COLO829 (cell line): ENCODE measurements around the gene TGFBI.
"Not testable (repeated sequence)": the region's sequence is repeated elsewhere in the genome, so short reads cannot be mapped to it uniquely, and the experiment has no call there.

Source experiments
- DNase-seq: peaks from one replicate; pipeline ENCODE4 v3.0.0; 2012; ENCODE audit warnings: low spot score

Gene TGFBI

DNA sequence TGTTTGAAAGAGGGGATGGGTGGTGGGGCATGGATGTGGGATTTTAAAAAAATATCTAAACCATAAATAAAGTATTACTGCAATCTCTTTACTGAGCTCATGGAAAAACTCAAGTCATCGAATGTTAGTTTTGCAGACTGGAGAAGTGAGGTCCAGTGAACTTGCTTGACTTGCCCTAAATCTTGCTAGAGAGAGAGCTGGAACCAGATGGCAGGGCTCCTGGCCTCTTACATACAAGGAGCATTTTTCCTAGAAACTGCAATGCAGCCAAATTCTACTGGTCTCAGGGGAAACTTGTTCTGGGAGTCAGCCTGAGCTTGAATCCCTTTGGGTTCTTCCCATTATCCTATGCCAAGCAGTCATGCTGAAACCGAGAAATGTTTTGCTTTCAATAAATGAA, 2.9 kb upstream of the TGFBI start:
- DNase-seq = no peak

DNA sequence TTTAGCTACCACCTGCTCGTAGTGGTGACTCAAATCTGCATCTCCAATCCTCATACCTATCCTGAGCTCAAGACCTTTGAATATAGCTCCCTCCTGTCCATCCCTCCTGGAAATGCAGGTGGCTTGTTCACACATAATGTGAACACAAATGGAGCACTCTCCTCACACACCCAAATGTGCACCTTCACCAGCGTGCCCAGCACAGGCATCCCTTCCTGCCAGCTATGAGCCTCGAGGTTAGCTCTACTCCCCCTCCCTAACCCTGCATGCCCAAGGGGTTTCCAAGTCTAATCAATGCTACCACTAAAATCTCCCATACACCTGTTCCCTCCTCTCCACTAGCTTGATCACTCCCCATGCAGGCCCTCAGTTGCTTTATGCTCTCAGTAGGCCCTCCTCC, 2.2 kb upstream of the TGFBI start:
- no peak for DNase-seq

DNA sequence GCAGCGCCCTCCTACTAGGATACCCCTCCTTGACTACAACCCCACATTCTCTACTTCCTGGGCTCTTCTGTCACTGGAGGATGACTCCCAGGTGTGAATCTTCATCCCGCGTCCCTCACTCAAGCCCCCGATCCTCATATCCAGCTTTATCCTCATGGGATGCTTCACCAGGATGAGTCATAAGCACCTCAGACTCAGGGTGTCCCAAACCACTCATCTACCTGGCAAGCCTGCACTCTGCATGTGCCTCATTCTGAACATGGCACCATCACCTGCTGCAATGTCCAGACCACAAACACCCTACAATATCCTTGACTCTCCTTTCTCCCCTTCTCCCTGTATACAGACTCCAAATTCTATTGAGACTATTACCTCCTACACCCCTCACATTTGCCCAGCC, 1.5 kb upstream of the TGFBI start:
- no peak for DNase-seq

DNA sequence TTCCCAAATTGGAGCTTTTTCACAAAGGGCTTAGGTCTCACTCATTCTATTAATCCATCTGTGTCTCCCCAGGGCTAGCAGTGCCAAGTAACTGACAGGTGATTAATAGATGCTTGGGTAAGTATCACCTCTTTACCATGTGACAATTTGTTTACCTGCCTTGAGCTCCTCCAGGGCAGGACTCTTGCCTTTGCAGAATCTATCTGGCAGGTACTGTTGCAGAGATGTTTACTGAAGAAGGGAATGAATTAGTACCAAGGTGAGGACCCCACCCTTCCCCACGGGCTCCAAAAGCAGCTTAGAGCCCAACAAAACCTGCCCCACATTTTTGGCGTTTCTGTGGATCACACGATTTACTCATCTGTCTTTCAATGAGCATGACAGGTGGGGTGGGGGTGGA, 698 bp upstream of the TGFBI start:
- DNase-seq = no peak

DNA sequence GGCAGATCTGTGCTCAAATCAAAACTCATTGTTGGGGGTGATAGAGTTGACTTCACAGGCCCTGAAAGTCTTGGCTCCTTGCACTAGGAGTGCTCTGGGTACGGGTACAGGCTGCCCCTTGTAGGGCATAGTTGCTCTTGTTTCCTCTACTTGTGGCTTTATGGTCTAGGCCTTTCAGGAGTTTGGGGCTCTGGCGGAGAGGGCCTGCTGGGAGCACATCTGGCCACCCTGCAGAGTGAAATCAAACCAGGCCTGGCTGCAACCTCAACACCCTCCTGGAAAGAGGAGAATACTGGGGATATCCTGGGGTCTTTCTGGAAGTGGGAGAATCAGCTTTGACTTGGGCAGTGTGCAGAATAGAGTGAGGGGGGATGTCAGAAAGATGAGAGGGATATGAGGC, 1.5 kb downstream of the TGFBI start:
- DNase-seq = no peak

DNA sequence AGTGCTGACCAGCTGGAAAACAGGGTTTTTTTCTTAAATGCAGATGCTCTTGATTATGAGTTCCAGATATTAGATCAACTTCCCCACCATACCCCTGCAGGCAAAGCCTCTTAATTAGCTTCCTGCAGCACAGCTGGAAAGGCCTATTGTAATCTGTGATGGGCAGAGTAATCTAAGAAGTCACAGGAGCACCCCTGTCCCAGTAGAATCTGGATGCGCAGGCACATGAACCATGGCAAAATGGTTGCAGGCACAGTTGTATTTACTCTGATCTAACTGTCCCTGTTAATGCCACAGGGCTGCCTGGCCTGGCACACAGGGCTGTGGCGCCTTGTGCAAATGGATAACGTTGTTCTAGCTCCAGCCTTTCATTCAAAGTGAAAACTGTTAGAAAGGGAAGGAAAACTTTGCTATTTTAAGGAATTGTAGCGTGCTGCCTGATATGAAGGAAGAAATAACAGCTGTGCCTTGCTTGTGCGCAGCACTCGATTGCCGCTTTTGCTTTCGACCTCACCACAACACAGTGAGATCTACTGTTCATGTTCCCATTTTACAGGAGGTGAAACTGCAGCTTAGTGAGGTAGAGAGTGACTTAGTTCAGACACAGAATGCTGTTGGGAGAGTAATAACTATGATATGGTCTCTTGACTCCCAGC, 2.3 kb downstream of the TGFBI start:
- DNase-seq = no peak

DNA sequence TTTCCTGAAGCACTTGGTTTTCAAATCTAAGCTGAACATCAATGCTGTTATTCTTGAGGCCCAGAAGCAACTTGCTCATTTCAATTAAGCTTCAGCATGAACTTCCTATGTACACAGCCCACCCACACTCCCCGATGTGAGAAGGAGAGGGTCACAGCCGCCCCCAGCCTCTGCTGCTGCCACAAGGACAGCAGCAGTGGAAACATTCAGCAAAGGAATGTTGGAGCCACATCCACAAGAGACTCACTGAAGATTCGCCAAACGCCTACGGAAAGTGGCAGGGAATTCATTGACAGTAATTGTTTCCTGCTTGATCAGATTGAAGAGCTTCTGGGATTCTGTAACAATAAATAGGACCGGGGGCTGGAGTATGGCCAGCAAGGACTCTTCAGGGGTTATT, 2.9 kb downstream of the TGFBI start:
- no peak for DNase-seq

DNA sequence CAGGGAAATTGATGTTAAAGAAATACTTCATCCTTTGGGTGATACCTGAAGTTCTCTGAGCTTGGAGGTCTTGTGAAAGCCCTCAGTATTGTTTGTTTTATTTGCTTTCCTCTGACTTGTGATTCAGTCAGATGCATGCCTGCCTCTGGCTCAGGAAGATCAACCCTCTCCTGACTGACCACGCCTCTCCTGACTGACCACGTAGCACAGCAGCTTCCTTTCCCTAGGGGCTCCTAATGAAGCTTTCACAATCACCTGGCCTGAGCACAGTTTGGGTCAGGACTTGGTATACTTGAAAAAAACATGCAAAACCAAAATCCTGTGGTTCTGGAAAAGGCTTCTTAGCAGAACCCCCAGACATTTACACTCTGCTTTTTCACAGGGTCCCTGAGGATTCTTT, 3.8 kb downstream of the TGFBI start:
- no peak for DNase-seq

DNA sequence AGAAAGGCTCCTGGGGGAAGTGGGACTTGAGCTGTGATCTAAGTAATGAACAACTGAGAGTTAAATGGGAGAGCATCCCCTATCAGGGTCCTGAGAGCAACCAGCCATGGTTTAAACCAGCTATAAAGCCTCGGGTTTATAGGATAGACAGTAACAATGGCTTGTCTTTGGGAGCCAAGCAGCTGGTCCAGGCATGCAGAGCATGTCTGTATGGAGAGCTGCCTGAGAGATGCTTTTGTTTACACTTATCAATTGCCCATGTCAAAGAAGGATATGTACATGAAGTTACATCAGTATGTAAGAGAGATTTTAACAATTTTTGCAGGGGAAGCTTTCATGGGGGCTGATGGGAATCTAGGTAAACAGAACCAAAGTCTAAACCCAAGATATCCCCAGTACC, 4.4 kb downstream of the TGFBI start:
- DNase-seq = no peak

DNA sequence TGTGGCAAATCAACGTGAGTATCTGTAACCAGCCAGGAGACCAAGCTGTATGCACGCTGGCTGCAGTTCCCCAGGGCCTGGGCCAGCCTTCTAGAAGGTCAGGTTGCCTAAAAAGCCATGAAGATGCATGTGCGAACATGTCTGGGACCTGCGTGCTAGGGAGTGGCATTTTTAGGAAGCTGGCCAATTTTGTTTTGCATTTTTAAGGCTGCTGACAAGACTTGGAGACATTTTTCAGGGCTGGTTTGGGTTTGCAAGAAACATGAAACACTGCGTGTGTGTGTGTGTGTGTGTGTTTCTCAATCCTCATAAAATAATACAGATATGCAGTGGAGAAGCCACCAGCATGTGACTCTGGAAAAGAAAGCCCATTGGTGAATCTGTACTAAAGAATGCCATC, 5.1 kb downstream of the TGFBI start:
- DNase-seq = no peak

DNA sequence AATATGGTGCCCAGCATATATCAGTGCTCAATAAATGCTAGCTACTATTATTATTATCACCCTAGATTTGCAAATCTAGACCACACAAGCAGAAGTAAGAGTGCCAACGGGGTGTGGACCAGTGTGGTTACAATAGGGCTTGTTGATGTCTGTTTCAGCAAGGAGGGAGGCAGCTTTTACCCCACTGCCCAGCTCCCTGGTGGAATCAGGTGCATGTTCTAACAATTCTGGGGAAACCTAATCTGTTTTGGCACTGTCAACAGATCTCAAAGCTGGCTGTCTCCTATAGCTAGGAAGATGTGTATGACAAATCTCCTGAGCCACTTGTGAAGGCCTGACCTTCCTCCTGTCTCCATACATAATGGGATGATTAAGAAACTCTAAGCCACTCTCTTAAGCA, 5.7 kb downstream of the TGFBI start:
- no peak for DNase-seq

DNA sequence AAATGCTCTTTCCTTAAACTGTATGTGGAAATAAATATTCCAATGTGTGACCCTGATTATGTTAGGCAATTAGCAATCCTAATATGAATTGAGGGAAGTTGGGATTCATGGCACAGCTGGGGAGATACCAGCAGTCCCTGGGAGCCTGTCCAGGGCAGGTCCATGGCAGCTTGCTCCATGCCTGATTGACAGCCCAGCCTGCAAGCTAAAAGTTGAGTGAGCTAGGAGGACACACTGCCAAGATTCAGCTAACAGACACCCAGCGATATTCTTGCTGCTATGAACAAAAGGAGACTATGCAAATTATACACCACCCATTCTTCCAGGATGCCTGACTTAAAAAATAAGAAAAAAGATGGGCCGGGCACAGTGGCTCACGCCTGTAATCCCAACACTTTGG, 6.2 kb downstream of the TGFBI start:
- DNase-seq = no peak

DNA sequence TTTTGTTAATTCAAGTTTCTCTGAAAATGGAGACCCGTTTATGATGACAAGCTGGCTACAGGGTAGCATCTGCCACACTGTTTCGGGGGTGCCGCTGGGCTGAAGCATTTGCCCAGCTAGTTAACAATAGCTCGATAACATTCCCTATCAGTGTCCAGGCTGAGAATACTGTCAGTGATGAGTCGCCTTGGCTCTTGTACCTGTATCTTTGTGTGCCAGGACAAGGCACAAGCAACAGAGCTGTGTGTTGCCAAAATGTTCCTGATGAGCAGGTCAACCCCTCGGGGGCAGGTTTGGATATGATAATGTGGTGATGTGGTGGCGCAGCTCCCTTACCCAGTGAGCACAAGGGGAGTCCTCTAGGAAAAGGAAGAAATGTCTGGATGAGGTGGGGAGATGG, 7.0 kb downstream of the TGFBI start:
- DNase-seq = no peak

DNA sequence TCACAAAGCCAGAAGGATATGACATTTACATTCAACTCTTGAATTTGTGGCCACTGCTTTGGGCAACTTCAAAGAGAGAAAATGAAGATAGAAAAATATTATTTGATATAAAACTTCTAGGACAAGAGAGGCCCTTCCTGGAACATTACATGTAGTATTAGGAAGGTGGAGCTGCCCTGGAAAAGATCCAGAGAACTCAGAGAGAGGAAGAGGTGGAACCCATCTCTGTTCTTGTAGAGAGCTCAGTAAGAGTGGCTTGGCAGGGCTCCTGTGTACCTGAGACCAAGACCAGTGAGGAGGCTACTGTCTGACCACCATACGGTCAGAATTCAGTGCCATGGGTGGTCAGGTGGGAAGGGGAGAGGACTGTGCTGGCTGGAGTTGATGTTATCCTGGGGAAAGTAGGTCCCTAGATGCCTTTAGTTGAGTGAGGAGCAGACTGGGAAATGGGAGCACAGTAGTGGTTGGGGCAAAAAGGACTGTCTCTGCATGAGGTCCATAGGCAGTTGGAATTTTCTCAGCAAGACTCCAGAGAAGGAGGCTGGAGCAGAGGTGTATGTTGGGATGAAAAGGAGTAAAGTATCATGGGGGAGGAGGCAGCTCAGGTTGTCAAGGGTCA, 7.6 kb downstream of the TGFBI start:
- no peak for DNase-seq

DNA sequence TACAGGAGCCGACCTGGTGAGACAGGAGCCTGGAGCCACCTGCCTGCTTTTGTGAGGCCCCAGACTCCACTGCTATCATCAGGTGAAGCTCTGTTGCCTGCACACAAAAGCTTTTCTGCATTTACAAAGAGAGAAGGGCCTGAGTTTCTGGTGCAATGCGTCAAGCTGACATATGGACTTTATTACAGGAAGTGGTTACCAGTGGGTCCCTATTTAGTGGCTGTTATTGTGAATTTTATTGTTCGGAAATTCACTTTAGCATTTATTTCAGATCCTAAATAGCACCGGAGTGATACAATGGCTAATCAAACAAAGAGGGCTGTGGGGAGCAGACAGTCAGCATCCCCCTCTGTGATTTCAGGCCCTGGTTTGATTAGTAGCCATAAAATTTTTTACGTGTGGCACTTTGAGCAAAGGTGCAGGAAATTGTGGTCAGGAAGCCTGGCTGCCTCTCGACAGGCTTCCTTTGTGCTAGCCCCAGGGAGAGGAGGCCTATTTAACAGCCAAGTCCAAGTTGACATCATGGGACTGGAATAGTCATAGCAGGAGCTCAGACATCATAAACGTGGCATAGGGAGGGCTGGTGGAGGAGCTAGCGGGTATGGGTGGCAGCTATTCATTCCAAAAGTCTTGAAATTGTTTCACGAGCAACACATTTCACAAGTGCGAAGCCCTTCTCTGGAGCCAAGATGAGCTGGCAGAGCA, 8.4 kb downstream of the TGFBI start:
- peak; percentile 77 for DNase-seq

DNA sequence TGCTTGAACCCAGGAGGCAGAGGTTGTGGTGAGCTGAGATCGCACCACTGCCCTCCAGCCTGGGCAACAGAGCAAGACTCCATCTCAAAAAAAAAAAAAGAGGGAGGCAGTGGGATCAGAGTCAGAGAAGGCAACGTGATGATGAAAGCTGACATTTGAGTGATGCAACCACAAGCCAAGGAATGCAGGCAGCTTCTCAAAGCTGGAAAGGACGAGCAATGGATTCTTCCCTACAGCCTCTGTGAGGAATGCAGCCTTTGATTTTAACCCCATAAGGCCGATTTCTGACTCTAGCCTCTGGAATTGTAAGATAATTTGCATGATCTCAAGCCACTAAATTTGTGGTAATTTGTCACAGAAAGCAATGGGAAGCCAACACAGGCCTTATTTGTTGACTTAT, 9.8 kb downstream of the TGFBI start:
- no peak for DNase-seq

DNA sequence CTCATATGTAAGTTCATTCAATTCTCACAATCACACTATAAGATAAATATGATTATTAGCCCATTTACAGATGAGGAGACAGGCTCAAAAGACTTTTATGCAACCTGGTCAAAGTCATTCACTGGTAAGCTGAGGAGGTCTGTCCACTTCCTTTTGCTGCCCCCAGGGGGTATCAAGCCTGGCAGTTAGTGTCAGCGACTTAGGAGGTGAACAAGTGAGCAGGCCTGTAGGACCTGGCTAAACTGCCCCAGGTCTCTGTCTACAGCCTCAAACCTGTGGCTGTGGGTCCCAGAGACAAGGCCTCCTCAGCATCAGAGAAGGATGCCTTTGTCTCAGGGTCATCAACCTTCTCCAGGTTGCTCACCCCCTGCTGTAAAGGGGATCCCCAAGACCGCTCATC, 10.4 kb downstream of the TGFBI start:
- DNase-seq = no peak

DNA sequence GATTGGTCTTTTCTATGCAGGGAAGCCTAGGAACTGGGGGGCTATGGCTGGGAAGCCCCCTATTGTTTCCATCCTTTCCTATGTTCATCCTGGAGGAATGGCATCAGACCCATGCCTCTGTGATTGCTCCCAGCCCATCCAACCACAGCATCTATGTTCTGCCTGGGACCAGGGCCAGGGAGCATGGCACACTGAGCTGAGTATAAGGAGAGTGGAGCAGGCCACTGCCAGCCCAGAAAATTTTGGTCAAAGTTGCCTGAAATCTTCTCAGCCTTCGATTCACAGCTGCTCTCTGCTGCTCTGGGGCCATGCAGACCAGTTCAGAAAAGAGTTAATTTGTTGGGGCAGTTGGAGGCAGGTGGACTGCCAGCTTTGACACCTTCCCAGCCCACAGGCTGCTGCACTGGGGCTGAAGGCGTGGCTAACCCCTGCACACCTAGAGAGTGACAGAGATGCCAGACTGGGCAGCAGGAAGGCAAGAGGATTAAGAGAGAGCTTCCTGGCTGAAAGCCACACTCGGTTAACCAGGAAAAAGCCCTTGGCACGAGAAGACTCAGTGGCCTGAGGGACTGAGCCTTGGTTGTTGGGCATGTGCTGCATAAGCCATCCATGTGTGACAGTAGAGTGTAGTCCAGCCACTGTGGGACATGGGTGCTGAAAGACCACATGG, 12.1 kb downstream of the TGFBI start:
- DNase-seq = no peak

DNA sequence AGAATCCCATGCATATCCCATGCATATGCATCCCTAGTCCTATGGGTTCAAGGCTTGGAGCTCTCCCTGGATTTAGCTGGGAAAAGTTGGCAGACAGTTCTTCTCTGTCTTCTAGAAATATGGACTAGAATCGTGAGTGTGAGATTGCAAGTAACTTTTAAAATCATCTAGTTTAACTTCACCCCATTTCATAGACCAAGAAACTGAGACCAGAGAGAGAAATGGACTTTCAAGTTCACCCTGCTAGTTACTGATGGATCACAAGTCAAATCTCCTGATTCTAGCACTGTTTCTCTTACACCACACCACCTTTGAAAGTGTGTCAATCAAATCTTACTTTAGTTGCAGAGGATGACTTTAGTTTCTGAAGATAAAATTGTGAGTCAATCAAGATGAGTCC, 13.4 kb downstream of the TGFBI start:
- DNase-seq = no peak

DNA sequence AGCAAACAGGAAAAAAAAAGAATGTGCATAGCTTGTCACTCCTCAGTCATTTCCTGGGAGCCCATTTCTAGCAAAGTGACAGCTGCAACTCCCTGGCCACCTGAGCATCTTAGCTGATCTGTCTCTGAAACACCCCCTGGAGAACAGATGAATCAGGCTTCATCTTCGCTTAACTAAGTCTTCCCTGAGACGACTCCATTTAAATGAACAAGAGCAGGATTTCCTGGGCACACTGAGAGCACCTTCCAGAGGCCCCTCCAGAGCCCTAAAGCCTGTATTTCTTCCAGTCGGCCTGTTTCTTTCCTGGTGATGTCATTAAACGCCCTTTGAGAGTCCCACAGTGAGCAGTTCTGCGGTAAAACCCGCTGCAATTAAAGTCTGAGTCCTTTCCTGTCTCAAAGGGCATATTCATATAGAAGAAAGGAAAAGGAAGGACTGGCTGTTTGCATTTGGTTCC, 13.9 kb downstream of the TGFBI start:
- peak; percentile 75 for DNase-seq

DNA sequence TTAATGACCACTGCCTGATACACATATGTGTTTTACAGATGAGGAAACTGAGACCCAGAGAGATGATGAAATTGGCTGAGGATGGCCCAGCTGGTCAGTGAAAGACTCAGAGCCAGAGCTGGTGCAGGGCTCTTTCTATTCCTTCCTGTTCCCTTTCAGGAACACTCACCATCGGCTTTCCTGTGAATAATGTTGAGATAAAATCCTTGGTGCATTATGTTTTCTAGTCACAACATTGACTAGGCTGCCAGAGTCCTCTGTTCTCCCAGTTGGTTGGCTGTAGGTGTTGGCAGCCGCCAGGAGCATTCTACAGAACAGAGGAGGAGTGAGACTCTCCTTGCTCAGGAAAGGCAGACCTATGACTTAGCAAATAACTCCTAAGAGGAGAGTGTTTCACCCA, 14.8 kb downstream of the TGFBI start:
- DNase-seq = no peak

DNA sequence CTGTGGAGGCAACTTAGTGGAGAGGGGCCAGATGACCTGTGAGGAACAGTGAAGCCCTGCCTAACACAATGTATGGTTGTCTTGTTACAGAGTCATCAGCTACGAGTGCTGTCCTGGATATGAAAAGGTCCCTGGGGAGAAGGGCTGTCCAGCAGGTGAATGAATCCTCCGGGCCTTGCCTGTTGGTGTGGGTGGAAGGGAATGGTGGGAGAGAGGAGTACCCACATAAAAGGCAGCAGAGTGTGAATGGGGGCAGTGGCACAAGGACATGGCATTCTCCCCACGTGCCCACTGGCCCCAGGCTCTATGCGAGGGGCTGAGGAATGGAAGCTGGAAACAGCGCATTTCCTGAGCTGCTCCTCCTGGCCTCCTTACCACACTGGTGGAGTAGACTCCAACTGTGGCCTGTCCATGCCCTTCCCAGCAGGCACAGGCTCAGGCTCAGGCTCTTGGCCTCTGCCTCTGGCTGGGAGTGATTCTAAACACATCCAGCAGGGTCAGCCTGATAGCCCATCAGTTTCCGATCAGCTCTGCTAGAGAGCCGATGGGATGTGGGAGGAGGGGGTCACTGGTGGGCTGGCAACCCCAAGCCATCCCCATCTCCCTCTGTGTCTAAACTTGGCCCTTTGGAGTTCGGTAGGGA, 15.3 kb downstream of the TGFBI start:
- no peak for DNase-seq

DNA sequence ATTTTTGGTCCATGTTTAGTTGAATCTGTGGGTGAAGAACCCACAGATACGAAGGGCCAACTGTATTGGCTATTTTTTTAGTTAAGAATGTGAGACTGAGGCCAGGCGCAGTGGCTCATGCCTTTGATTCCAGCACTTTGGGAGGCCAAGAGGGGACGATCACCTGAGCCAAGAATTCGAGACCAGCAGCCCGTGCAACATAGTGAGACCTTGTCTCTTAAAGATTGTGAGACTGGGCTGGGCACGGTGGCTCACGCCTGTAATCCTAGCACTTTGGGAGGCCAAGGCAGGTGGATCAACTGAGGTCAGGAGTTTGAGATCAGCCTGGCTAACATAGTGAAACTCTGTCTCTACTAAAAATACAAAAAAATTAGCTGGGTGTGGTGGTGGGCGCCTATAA, 16.2 kb downstream of the TGFBI start:
- DNase-seq = not testable (repeated sequence)
